Raji (cell line): ENCODE results near the gene LITAFD.

Experiments used
- POLR2A ChIP-seq: IDR thresholded peaks from 2 replicates; pipeline ENCODE4 v1.6.1; 2011; ENCODE audit warnings: low read depth, low read length, control low read depth; ENCODE audit not compliant: insufficient read depth

The LITAFD gene

GRCh38 chr16:8866118-8866883 is 15.8 kb upstream of the LITAFD start:
- TF ChIP-seq POLR2A = no peak

GRCh38 chr16:8866884-8867215 is 15.3 kb upstream of the LITAFD start:
- no peak for TF ChIP-seq POLR2A

GRCh38 chr16:8867216-8867931 is 14.8 kb upstream of the LITAFD start:
- no peak for TF ChIP-seq POLR2A

- no peak for TF ChIP-seq POLR2A
These were observed 14.2 kb upstream of the LITAFD start for GRCh38 chr16:8867932-8868415.

- peak; percentile 73 for TF ChIP-seq POLR2A
These were observed 13.5 kb upstream of the LITAFD start, which contains the start of gene CARHSP1 for GRCh38 chr16:8868416-8869211. Gene CARHSP1 (minus strand): TSS chr16:8869006. CDS start chr16:8859328, 9,678 bp downstream.

GRCh38 chr16:8869212-8869987 is 12.8 kb upstream of the LITAFD start:
- TF ChIP-seq POLR2A = peak; percentile 51; the same call in 1 of the 2 replicates

GRCh38 chr16:8872071-8872470 is 10.1 kb upstream of the LITAFD start:
- no peak for TF ChIP-seq POLR2A

- TF ChIP-seq POLR2A = no peak
These were observed 8.9 kb upstream of the LITAFD start for GRCh38 chr16:8872967-8873865.

GRCh38 chr16:8874388-8874787 is 7.8 kb upstream of the LITAFD start:
- TF ChIP-seq POLR2A = no peak

- TF ChIP-seq POLR2A = no peak
These were observed 4.1 kb upstream of the LITAFD start for GRCh38 chr16:8877894-8878522.

GRCh38 chr16:8878523-8878911 is 3.6 kb upstream of the LITAFD start:
- TF ChIP-seq POLR2A = no peak

GRCh38 chr16:8880839-8881510 is 1.2 kb upstream of the LITAFD start:
- no peak for TF ChIP-seq POLR2A
